Thyroid gland (tissue), 4 donors: ENCODE results near the gene ADAM8. TPM values are rescaled to one million over a fixed set of nuclear protein-coding genes. Genes with fewer than 3 reads are reported as not detected.

Experiments
- DNase-seq, 2 donors: peaks; one replicate each; pipeline ENCODE4 v3.0.0-alpha.2; 2019
- H3K27ac ChIP-seq, 3 donors: fragments of 200-600 bp; sonication (generic); 1 replicate in 2 of 3; 2 replicates in 1 of 3; pipeline ENCODE4 v1.5.1; 2016 to 2019; ENCODE audit warnings: mild to moderate bottlenecking in 1 of 3, moderate library complexity in 1 of 3
- H3K27me3 ChIP-seq: fragments of 200-600 bp; sonication (generic); one replicate; pipeline ENCODE4 v1.5.1; 2019
- H3K36me3 ChIP-seq, 2 donors: fragments of 200-600 bp; sonication (generic); one replicate each; pipeline ENCODE4 v1.5.1; 2016 to 2019
- H3K4me1 ChIP-seq, 2 donors: fragments of 200-600 bp; sonication (generic); one replicate each; pipeline ENCODE4 v1.5.1; 2017 to 2019
- H3K4me3 ChIP-seq, 3 donors: fragments of 200-600 bp; sonication (generic); replicated peaks in 1 of 3; 1 replicate in 2 of 3; 2 replicates in 1 of 3; pipeline ENCODE4 v1.5.1; 2016; ENCODE audit warnings: mild to moderate bottlenecking in 1 of 3
- H3K9me3 ChIP-seq: fragments of 200-600 bp; sonication (generic); one replicate; pipeline ENCODE4 v1.5.1; 2017
- CTCF ChIP-seq, 6 experiments: fragments of 200-600 bp in 3 of 6; fragments of 450-650 bp in 3 of 6; sonication (generic) in 3 of 6; IDR thresholded peaks; one replicate each; pipeline ENCODE4 v1.5.1; 2016 to 2019; ENCODE audit warnings: antibody characterized with exemption in 6 of 6, mild to moderate bottlenecking in 2 of 6, inconsistent platforms in 1 of 6, moderate library complexity in 1 of 6
- POLR2A ChIP-seq, 2 donors: fragments of 450-650 bp; IDR thresholded peaks; one replicate each; pipeline ENCODE4 v1.6.1; 2017; ENCODE audit warnings: antibody characterized with exemption in 2 of 2, mild to moderate bottlenecking in 2 of 2, moderate library complexity in 1 of 2
- WGBS, 2 donors: methylation state at CpG; one replicate each; pipeline ENCODE4 v1.1.5; 2017; 5-methylcytosine and 5-hydroxymethylcytosine counted together
- intact Hi-C: fragments of 100-400 bp; cut with DNase I; formaldehyde crosslinking; loops from one replicate; pipeline ENCODE4 v1.15.1; 2023
- total RNA-seq, 4 donors: library from RNA; depleted of rRNA; stranded (reverse); fragments of >200 nt; gene quantifications; one replicate each; pipeline ENCODE4 v1.2.3, GENCODE V29; 2016

The ADAM8 gene
- total RNA-seq, 4 donors from 2014 or later: 1.6 to 9.8 (median 2.6) TPM

GRCh38 chr10:133292919-133293809, 16.5 kb upstream of the ADAM8 start:
- no peak for DNase-seq
- no peaks in the 10 kb centered on the region for H3K27me3 ChIP-seq
- H3K9me3 ChIP-seq: no peaks in the 10 kb centered on the region
- WGBS, 2 donors: 95% methylated on average over 20 to 21 of the region's 38 CpGs
- no peaks in the 10 kb centered on the region for H3K4me1 ChIP-seq
- TF ChIP-seq POLR2A (IDR thresholded peaks at IDR 0.05) (no peak), CTCF (IDR thresholded peaks at IDR 0.05) (no peak)
- H3K27ac ChIP-seq: no peak overlapping the region
- H3K36me3 ChIP-seq: peaks cover 71 to 83% of the 10 kb centered on the region in 2 donors
- H3K4me3 ChIP-seq: no peak overlapping the region
- intact Hi-C loops: no loop called here

- H3K9me3 ChIP-seq: no peaks in the 10 kb centered on the region
- WGBS, 2 donors: 96% methylated on average over 24 of the region's 24 CpGs
- DNase-seq: no peak
- H3K4me1 ChIP-seq: no peaks in the 10 kb centered on the region
- peaks cover 63 to 77% of the 10 kb centered on the region in 2 donors for H3K36me3 ChIP-seq
- intact Hi-C loops: no loop called here
- no peak overlapping the region for H3K4me3 ChIP-seq
- TF ChIP-seq POLR2A (IDR thresholded peaks at IDR 0.05) (no peak), CTCF (IDR thresholded peaks at IDR 0.05) (no peak)
- no peak overlapping the region for H3K27ac ChIP-seq
- H3K27me3 ChIP-seq: no peaks in the 10 kb centered on the region
Measured at GRCh38 chr10:133289761-133290160, 13.1 kb upstream of the ADAM8 start.

- no peaks in the 10 kb centered on the region for H3K27me3 ChIP-seq
- intact Hi-C loops: no loop called here
- no peak overlapping the region for H3K27ac ChIP-seq
- DNase-seq: no peak
- H3K9me3 ChIP-seq: no peaks in the 10 kb centered on the region
- H3K4me3 ChIP-seq: no peak overlapping the region
- WGBS, 2 donors: 97% methylated on average over 19 to 36 of the region's 46 CpGs
- no peaks in the 10 kb centered on the region for H3K4me1 ChIP-seq
- H3K36me3 ChIP-seq: peaks cover 64 to 79% of the 10 kb centered on the region in 2 donors
- no peak for TF ChIP-seq POLR2A (IDR thresholded peaks at IDR 0.05)
- TF ChIP-seq CTCF (IDR thresholded peaks at IDR 0.05): no peak
Measured at GRCh38 chr10:133287832-133288500, 11.3 kb upstream of the ADAM8 start.

- peaks cover 73 to 89% of the 10 kb centered on the region in 2 donors for H3K36me3 ChIP-seq
- intact Hi-C loops: no loop called here
- no peak for DNase-seq
Measured at GRCh38 chr10:133286366-133286765, 9.7 kb upstream of the ADAM8 start.

More at GRCh38 chr10:133286366-133286765, 9.7 kb upstream of the ADAM8 start:
- TF ChIP-seq CTCF (IDR thresholded peaks at IDR 0.05) (no peak), POLR2A (IDR thresholded peaks at IDR 0.05) (no peak)
- no peaks in the 10 kb centered on the region for H3K27me3 ChIP-seq
- H3K9me3 ChIP-seq: no peaks in the 10 kb centered on the region
- H3K27ac ChIP-seq: no peak overlapping the region
- 91% methylated on average over 18 of the region's 18 CpGs for WGBS, 2 donors
- H3K4me1 ChIP-seq: no peaks in the 10 kb centered on the region
- H3K4me3 ChIP-seq: no peak overlapping the region
